Stimulated activated CD8-positive, alpha-beta memory T cell treated with anti-CD3 and anti-CD28 coated beads, Interleukin-7, amount 100 ng/mL, for 4 hours (primary cell): ENCODE results near the gene NUAK2.
"Not testable (repeated sequence)": the region's sequence is repeated elsewhere in the genome, so short reads cannot be mapped to it uniquely, and the experiment has no call there.

Experiments
- DNase-seq, 2 donors: peaks; one replicate each; pipeline ENCODE4 v3.0.0-alpha.2; 2020; ENCODE audit warnings: low read depth in 2 of 2

Gene NUAK2

DNA sequence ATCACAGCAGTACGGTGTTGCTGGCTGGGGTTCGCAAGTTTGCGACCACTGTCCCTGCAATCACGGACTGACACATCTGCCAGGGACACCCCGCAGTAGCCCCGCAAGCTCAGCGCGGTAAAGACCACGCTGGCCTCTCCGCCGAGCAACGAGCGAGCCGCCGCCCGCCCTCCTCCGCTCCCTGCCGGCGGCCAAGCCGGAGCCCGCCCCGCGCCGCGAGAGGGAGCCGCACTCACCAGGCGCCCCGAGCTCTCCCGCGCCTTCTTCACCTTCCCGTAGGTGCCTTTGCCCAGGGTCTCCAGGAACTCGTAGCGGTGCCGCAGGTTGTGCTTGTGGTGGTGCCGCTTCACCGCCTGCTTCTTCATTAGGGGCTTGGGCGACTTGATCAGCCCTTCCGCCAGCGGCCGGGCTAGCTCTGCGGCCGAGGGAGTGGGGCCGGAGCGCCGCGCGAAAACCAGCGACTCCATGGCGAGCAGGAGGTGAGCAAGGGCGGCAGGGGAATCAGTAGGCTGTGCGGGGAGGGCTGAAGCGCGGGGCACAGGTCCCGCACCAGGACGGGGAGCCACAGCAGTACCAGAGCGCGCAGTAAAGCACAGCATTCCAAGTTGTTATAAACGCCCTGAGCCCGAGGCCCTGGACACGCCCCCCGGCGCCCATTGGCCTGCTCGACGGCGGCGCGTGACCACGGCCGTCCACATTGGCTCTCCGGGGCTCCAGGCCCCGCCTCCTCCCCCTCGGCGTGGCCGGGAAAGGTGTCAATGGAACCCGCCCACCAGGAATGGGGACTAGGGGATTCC lies at the start of gene NUAK2:
NUAK2 (minus strand) TSS at position 584 of the 797 bp plus-strand sequence; CDS start at position 467, 117 bp downstream.
- peak; percentile 62 to 82 for DNase-seq

DNA sequence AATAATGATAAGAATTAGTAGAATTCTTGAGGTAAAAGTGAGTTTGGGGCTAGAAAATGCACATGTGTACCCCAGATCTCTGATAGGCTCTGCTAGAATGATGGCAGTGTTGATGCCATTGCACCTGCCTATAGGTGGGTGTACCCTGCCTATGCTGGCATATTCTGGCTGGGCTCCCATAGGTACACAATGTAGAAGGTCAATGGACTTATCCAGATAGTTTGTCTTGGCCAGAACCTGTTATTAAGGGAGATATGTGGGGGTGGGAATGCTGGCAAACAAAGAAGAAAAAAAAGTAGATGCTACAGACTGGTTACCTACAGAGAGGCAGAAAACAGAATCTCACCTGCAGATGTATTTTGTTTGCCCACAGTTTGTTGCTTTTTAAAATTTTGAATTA lies 49.2 kb upstream of the NUAK2 start:
- no peak for DNase-seq

DNA sequence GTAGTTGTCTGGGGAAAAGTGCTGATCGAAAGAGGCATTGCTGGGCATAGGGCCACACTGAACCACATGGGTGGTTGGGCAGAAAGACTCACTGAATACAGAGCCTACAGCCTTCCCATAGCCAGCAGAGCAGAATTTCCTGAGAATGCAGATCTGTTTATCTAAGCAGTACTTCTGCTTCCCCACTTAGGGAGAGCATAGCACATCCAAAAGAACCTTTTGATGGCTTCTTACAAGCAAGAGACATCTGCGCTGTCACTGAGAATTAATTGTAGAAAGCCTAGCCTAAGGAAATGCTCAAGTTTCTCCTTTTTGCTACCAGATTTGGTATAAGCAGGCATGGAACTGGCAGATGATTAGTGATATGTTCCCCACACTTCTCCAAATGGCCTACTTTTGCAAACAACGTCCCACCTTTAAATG lies 48.2 kb upstream of the NUAK2 start:
- no peak for DNase-seq

DNA sequence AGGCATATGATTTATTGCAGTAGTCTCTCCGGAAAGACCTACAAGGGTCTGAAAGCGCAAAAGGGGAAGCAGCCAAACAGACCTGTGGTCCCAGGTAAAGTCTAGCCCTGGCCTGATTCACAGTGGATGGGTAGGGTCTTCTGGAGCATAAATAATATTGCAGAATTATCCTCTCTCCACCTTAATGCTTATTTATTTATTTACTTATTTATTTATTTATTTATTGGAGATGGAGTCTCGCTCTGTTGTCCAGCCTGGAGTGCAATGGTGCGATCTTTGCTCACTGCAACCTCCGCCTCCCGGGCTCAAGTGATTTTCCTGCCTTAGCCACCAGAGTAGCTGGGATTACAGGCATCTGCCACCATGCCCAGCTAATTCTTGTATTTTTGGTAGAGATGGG lies 46.9 kb upstream of the NUAK2 start:
- no peak for DNase-seq

DNA sequence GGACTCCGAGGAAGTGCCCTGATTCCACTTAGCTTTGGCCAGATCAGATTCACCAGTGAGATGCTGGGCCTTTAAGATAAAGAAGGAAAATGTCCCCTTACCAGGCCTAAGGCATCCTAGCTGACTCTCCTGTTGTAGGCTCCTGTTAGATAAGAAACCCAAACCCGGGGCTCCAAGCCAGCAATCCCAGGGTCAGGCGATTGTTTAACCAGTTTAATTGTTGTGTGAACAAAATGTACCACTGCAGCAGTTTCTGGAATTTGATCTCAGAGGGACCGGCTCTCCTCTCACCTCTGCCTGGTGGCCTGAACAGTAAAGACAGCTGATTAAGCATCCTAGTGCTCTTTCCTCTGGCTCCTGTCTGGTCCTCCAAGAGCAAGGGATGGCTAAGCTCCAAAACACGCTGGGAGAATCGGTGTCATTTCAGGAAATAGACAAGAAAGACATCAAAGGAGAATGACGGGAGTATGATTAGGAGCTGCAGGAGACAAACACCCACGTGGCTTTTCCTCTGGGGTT lies 44.5 kb upstream of the NUAK2 start:
- DNase-seq: no peak

- DNase-seq: not testable (repeated sequence)
Observed at GRCh38 chr1:205365086-205365485, 43.5 kb upstream of the NUAK2 start.

DNA sequence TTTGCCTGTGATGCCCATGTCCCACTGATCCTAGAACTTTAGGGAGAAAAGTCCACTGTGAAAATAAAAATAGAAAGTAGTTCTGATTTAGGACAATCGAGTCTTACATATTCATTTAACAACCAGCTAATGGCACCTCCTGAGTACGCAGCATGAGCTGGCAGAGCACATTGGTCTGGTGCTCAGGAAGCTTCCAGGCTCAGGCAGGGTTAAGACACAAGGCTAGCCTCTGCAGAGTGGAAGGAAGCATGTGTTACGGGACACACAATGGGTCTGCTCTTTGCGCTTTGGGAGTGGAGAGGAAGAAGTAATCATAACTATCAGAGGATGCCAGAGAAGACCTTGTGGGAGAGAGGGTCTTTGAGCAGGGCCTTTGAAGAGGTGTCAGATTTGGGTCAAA lies 39.3 kb upstream of the NUAK2 start:
- no peak for DNase-seq

DNA sequence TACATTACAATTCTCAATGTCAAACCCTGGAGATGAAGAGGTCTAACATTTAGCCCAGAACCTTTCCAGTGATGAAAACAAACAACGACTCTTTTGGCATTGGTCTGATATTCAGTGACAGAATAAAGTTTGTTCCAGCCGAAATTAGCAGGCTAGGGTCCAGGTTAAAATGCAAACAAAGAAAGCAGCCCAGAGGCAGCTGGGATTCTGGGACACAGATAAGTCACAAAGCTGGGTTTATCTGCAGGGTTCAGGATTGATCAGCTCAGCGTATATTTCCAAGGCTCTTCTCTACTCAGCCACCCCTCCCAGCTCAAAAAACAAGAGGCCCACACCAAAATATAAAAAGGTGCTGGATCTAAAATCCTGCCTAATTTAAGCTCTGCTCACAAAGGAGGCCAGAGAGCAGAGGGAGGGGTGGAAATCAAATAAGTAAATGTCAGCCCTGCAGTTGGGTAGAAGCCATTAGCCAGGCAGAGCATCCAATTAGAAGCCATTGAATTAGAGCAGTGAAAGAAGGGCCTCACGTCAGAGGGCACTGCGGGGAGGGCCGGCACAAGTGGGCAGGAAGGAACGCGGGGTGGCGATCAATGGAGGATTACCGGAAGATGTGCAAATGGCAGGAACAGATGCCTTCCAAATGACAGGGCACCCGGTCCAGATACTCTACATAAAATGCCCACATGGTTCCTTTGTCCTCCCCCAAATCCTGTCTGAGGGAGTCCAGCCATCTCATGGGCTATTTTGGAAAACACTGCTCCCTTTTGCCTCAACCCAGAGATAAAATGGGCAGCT lies 38.4 kb upstream of the NUAK2 start:
- no peak for DNase-seq

- DNase-seq: no peak
Observed at GRCh38 chr1:205358579-205358978, 37.0 kb upstream of the NUAK2 start.

DNA sequence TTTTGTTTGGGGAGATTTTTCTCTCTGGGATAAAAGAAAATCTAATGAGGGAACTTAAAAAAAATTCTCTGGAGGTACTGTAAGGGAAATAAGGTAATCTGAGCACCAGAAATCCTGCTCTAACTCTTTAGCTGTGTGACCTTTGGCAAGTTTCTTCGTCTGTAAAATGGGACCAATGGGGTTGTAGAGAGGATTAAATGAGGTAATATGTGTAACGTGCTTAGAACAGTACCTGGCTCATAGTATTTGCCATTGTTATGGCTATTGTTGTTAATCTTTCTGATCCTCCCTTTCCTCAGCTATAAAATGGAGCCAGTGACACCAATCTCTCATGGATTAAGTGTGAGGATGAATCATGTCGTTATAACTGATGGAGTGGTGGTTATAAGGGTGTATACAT lies 36.0 kb upstream of the NUAK2 start:
- no peak for DNase-seq

DNA sequence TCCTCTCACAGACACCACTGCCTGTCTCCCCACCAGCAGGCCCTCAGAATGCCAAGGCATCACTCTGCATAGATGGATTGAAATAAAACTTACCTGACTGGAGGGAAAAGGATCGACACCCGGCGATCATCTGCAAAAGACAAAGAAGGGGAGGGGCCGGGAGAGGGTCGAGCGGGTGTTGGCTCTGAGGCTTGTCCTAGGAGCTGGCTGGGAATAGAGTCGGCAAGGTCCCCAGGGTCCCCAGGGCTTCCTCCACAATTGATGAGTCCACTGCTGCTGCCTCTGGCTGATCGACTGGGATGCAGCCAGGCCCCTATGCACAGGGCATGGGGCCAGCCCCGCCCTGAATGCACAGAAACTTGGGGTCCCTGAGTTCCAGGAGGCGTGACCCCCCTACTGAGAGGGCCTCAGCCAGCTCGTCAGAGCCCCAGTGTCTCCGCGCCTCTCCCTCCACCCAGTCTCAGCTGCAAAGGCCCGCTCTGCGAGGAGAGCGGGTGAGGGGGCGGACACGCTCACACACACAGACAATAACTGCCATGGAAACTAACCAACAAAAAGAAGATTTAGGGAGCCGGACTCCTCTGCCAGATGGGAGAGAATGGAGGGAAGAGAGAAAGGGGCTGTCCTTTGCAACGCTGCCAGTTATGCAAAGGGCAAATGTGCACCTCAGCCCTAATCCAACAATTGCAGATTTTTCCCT lies 35.0 kb upstream of the NUAK2 start, which contains the start of gene KLHDC8A:
KLHDC8A (minus strand) TSS at position 483 of the 700 bp plus-strand sequence. CDS start 13,318 bp downstream, outside the sequence.
- DNase-seq: no peak

DNA sequence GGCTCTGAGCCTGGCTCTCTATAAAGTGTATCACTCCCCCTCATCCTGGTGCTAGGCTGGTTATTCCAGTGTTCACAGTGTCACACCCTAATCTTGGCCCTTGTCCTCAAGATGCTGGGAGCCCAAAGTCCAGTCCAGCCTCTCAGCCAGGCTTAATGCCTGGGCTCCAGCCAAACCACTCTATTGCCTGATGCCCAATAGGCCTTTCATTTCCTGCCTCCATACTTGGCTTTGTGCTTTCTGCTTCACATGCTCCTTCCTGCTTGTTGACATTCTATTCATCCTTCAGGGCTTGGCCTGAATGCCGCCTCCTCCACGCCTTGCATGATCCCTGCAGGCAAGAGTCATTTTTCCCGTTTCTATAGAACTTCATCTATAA lies 33.5 kb upstream of the NUAK2 start:
- DNase-seq: no peak

DNA sequence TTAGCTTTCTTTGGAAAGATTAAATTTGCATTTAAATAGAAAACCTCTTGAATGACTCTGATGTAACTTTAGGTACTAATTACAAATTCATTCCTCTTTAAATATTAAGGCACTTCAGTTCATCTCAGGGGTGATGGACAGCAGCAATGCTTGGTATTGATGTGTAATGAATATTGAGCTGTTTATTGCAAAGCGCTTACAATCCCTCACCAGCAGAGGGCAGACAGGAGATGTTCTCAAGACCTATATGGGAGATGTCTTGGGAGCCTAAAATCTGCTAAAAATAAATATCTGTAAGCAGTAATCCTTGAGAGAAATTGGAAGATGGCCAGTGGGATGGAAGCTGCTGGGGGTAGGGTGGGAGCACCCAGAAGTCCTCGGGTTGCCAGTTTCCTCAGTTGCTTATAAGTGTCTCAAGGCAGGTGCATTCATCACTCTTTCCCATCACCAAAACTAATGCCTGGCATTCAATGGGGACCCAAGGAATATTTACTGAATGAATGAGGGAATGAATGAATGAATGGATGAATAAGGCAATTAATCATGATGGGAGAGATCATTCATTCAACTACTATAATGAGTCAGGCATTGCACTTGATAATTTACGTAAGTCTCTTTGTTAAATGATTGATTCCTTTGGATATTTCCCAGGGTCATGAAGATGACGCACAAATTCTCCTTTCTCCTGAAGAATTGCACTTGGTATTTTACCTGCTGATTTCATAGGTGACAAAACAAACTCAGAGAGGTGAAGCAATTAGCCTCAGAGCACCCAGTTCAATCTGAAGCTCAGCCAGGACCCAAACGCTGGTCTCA lies 32.9 kb upstream of the NUAK2 start:
- DNase-seq: peak; percentile 26 to 50

GRCh38 chr1:205353612-205354011 lies 32.1 kb upstream of the NUAK2 start:
- DNase-seq: no peak

- no peak for DNase-seq
Observed at GRCh38 chr1:205353191-205353590, 31.6 kb upstream of the NUAK2 start.

DNA sequence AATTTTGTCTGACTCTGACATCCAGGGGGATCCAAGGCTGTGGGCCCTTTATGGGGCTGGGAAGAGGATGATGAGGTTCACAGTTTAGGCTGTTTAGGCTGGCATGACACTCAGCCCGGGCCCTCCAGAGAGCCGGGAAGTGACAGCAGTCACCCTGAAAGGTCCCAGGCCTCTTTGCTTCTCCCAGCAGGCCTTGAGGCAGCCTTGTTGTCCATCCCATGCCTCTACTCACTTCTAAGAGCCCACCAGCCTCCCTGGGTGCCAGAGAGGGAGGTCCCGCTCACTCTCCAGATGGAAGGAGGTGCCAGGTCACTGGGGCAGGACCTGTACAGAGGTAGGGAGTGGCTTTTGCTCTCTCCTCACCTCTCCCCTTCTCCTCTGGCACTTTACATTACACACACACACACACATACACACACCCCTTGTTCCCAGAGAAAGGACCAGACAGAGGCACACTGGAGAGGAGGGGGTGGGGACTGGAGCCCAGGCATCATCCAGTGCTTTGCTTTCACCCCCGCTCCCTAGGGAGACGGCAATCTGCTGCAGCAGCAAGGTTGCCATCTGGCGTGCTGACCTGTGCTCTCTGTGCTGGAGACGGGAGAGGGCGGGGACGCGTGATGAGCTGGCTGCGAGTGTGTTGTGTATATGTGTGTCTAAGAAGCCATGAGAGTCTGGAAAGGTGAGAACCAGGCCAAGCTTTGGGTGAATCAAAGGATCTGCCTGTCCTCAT lies 30.6 kb upstream of the NUAK2 start:
- DNase-seq: no peak

DNA sequence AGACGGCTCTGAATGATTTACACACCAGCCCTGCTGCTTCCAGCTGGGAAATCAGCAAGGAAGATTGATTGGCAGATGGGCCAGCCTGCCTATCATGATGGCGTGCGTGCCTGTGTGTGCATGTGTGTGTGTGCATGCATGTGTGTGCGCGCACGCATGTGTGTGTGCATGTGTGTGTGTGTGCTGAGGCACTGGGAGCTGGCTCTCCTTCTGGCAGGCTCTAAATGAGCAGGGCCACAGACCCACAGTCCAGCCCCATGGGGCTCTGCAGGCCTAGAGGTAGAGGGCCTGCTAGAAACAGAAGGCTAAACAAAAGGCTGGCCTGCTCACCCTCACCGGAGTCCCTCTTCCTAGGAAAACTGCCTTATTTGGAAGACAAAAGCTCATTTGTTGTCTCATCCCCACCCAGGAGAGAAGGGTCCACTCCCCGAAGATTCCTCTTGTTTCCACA lies 29.2 kb upstream of the NUAK2 start:
- DNase-seq: no peak

DNA sequence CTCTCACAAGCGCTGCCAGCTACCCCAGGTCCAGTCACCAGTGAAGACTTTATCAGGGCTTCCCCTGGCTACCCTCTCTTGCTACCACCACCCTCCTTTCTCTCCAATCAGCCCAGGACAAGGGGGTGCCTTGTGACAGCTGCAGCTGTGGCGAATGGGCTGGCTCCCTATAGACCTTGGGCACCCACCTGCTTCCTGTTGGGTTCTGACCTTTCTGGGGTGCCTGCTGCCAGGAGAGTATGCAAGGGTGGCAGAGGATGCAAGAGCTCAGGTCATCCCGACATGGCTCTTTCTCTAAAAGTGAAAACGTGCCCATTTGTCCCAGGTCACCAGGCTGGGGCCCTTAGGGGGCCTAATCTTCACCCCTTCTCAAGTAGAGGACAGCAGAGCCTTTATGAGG lies 28.6 kb upstream of the NUAK2 start:
- DNase-seq: no peak

GRCh38 chr1:205348554-205349487 lies 27.3 kb upstream of the NUAK2 start:
- DNase-seq: no peak
